ENCODE results near the gene FGF14.

The FGF14 gene

DNA sequence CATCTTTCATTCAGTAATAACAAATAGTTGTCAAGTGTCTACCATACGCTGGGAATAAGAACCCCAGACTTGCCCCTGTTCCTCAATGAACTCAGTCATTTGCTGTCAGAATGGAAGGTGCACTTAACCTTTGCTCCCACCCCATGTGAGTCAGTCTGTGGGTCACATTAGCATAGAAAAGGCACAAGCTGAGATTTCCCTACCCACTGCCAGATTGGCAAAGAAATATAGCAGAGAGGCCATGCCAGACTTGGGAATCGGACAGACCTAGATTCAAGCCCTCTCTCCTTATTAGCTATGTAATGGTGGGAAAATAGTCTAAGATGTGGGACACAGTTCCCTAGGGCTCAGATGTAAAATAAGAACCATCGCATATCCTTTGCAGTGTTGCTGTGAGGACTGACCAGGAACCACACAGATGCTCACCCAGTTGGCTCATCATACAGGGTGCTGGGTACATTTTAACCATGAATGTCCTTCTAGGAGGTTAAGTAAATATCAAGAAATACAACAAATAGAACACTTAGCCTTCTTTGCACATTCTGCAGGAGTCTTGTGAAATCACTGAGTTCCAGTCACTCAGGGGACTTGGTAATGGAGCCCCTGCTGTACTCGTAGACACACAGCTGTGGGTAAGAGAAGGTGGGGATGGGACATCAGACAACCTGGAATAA, 218.2 kb downstream of the FGF14 start:
- H3K9ac ChIP-seq (ENCODE audit: insufficient read length, low read depth) = no peak overlapping the region
- H3K9me3 ChIP-seq (ENCODE audit: insufficient read depth, low read length) = no peaks in the 10 kb centered on the region
- no peak for TF ChIP-seq YY1 (IDR thresholded peaks at IDR 0.05; ENCODE audit: insufficient read depth, insufficient read length)
- no peak for TF ChIP-seq SUZ12 (IDR thresholded peaks at IDR 0.05; ENCODE audit: extremely low read depth, insufficient read depth, insufficient read length)
- TF ChIP-seq ZNF274 (IDR thresholded peaks at IDR 0.05; ENCODE audit: low read depth, low read length) = no peak
- H3K4me3 ChIP-seq (ENCODE audit: insufficient read length, low read depth) = no peak overlapping the region
- DNase-seq (ENCODE audit: low read depth, low spot score) = no peak
- H3K4me1 ChIP-seq (ENCODE audit: insufficient read depth, insufficient read length) = no peaks in the 10 kb centered on the region
- H3K36me3 ChIP-seq (ENCODE audit: insufficient read depth, insufficient read length, low read length) = no peaks in the 10 kb centered on the region
- H3K27me3 ChIP-seq (ENCODE audit: insufficient read depth, insufficient read length) = no peaks in the 10 kb centered on the region

DNA sequence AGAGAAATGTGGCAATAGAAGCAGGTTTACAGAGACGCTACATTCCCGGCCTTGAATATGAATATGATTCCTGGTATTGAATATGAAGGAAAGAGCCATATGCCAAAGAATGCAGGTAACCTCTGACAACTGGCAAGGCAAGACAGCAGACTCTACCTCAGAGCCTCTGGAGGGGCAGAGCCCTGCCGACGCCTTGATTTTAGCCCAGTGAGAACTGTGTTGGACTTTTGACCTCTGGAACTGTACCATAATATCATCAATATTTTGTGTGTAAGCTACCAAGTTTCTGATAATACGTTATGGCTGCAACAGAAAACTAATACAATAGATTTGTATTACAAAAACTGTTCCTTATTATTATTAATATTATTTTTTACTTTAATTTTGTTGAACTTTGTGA, 219.7 kb downstream of the FGF14 start:
- no peaks in the 10 kb centered on the region for H3K27me3 ChIP-seq (ENCODE audit: insufficient read depth, insufficient read length)
- DNase-seq (ENCODE audit: low read depth, low spot score) = no peak
- H3K9me3 ChIP-seq (ENCODE audit: insufficient read depth, low read length) = no peaks in the 10 kb centered on the region
- no peak overlapping the region for H3K4me3 ChIP-seq (ENCODE audit: insufficient read length, low read depth)
- no peak overlapping the region for H3K9ac ChIP-seq (ENCODE audit: insufficient read length, low read depth)
- H3K4me1 ChIP-seq (ENCODE audit: insufficient read depth, insufficient read length) = no peaks in the 10 kb centered on the region
- H3K36me3 ChIP-seq (ENCODE audit: insufficient read depth, insufficient read length, low read length) = no peaks in the 10 kb centered on the region
- no peak for TF ChIP-seq SUZ12 (IDR thresholded peaks at IDR 0.05; ENCODE audit: extremely low read depth, insufficient read depth, insufficient read length)
- no peak for TF ChIP-seq ZNF274 (IDR thresholded peaks at IDR 0.05; ENCODE audit: low read depth, low read length)
- TF ChIP-seq YY1 (IDR thresholded peaks at IDR 0.05; ENCODE audit: insufficient read depth, insufficient read length) = no peak

DNA sequence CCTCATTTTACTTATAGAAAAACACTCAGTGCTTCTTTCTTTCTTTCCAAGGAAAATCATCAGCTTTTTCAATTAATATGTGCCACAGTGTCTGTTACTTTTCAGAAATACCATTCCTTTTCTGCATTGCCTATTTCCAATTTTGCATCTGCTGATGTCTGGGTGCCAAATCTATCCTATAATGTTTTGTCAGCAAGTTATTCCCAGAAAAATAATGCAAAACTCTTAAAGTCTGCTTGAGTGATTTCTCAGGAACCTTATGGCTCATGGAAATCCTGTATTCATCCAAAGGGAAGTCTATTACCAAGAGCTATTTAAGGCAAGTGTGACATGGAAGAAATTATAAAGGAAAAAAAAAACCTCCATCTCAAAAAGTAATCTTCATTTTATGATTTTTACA, 224.4 kb downstream of the FGF14 start:
- Histone ChIP-seq H3K27me3 (ENCODE audit: insufficient read depth, insufficient read length) (no peaks in the 10 kb centered on the region), H3K9me3 (ENCODE audit: insufficient read depth, low read length) (no peaks in the 10 kb centered on the region), H3K9ac (ENCODE audit: insufficient read length, low read depth) (no peak overlapping the region), H3K4me3 (ENCODE audit: insufficient read length, low read depth) (no peak overlapping the region), H3K36me3 (ENCODE audit: insufficient read depth, insufficient read length, low read length) (no peaks in the 10 kb centered on the region), H3K4me1 (ENCODE audit: insufficient read depth, insufficient read length) (no peaks in the 10 kb centered on the region)
- TF ChIP-seq ZNF274 (IDR thresholded peaks at IDR 0.05; ENCODE audit: low read depth, low read length) (no peak), SUZ12 (IDR thresholded peaks at IDR 0.05; ENCODE audit: extremely low read depth, insufficient read depth, insufficient read length) (no peak), YY1 (IDR thresholded peaks at IDR 0.05; ENCODE audit: insufficient read depth, insufficient read length) (no peak)
- no peak for DNase-seq (ENCODE audit: low read depth, low spot score)

DNA sequence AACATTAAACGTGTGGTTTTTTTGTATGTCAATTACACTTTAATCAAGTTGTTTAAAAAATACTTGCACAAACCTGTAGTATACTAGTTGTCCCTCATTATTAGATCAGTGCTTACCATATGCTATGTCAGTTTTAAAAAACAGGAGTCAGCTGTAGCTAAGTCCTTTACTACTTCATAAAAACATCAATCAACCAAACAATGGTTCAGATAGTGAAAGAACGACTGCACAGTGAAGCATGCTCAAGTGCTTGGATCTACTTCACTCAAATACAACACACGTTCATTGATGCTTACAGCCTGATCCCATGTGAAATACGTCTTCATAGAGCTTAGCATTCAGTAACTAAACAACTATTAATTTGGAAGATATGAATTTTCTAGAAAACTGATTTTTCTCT, 225.0 kb downstream of the FGF14 start:
- Histone ChIP-seq H3K27me3 (ENCODE audit: insufficient read depth, insufficient read length) (no peaks in the 10 kb centered on the region), H3K4me1 (ENCODE audit: insufficient read depth, insufficient read length) (no peaks in the 10 kb centered on the region), H3K4me3 (ENCODE audit: insufficient read length, low read depth) (no peak overlapping the region), H3K9me3 (ENCODE audit: insufficient read depth, low read length) (no peaks in the 10 kb centered on the region), H3K36me3 (ENCODE audit: insufficient read depth, insufficient read length, low read length) (no peaks in the 10 kb centered on the region), H3K9ac (ENCODE audit: insufficient read length, low read depth) (no peak overlapping the region)
- TF ChIP-seq SUZ12 (IDR thresholded peaks at IDR 0.05; ENCODE audit: extremely low read depth, insufficient read depth, insufficient read length) (no peak), YY1 (IDR thresholded peaks at IDR 0.05; ENCODE audit: insufficient read depth, insufficient read length) (no peak), ZNF274 (IDR thresholded peaks at IDR 0.05; ENCODE audit: low read depth, low read length) (no peak)
- no peak for DNase-seq (ENCODE audit: low read depth, low spot score)

DNA sequence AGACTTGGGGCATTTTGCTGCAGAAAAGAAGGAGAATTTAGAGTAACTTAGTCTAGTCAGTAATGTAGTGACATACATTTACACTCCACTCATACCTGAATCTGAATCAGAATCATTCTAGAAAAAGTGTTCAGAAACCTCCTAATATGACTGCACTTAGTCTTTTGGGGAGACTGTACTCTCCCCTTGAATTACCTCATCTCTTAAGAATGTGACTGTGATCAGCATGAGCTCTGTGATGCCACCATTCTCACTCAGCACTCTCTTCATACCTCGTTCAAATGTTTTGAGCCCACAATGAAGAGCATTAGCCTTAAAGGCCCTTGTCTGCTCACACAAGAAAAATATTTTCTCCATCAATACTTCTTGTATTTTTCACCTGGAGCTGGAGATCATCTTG, 229.4 kb downstream of the FGF14 start:
- H3K4me3 ChIP-seq (ENCODE audit: insufficient read length, low read depth) = no peak overlapping the region
- H3K9me3 ChIP-seq (ENCODE audit: insufficient read depth, low read length) = no peaks in the 10 kb centered on the region
- no peaks in the 10 kb centered on the region for H3K36me3 ChIP-seq (ENCODE audit: insufficient read depth, insufficient read length, low read length)
- DNase-seq (ENCODE audit: low read depth, low spot score) = no peak
- no peak overlapping the region for H3K9ac ChIP-seq (ENCODE audit: insufficient read length, low read depth)
- TF ChIP-seq YY1 (IDR thresholded peaks at IDR 0.05; ENCODE audit: insufficient read depth, insufficient read length) (no peak), ZNF274 (IDR thresholded peaks at IDR 0.05; ENCODE audit: low read depth, low read length) (no peak), SUZ12 (IDR thresholded peaks at IDR 0.05; ENCODE audit: extremely low read depth, insufficient read depth, insufficient read length) (no peak)
- H3K27me3 ChIP-seq (ENCODE audit: insufficient read depth, insufficient read length) = no peaks in the 10 kb centered on the region
- H3K4me1 ChIP-seq (ENCODE audit: insufficient read depth, insufficient read length) = no peaks in the 10 kb centered on the region

DNA sequence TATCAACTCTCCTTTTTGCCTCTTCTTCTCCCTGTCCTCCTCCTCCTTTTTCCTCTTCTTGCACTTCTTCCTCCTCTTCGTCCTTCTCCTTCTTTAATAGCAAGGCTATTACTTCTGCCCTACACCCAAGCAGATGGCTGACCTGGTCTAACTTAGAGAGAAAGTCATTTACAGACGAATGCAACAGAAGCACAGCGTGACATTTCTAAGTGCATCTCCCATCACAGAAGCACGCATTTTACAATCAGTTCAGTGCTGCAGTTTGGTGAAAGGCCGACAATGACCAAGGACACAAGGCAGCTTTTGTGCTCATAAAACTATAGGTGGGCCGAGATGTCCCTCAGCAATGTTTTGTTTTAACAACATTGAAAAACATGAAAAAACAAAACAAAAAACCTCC, 231.5 kb downstream of the FGF14 start:
- no peaks in the 10 kb centered on the region for H3K9me3 ChIP-seq (ENCODE audit: insufficient read depth, low read length)

DNA sequence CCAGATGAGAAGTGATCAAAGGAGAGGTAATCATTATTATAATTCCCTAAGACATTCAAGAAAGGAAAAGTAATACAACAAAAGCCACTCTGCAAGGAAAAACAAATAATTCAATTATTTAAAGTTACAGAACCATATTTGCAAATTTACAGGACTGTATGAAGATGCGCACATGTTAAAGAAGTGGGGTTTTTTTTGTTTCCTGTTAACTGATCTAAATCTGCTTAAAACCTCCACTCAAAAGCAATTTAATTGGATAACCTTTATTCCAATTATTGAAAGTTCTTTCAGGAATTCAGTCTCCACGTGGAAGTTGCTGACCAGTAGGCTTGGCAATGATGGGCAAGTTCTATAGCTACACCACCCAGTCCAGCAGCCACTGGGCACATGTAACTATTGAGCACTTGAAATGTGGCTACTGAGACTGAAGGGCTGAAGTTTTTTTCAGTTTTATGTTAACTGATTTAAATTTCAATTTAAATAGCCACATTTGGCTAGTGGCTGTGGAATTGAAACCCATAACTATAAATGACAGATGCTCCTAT, 232.3 kb downstream of the FGF14 start:
- H3K9ac ChIP-seq (ENCODE audit: insufficient read length, low read depth) = no peak overlapping the region
- H3K4me1 ChIP-seq (ENCODE audit: insufficient read depth, insufficient read length) = no peaks in the 10 kb centered on the region
- H3K36me3 ChIP-seq (ENCODE audit: insufficient read depth, insufficient read length, low read length) = no peaks in the 10 kb centered on the region
- no peaks in the 10 kb centered on the region for H3K9me3 ChIP-seq (ENCODE audit: insufficient read depth, low read length)
- no peaks in the 10 kb centered on the region for H3K27me3 ChIP-seq (ENCODE audit: insufficient read depth, insufficient read length)
- H3K4me3 ChIP-seq (ENCODE audit: insufficient read length, low read depth) = no peak overlapping the region
- DNase-seq (ENCODE audit: low read depth, low spot score) = no peak
- TF ChIP-seq SUZ12 (IDR thresholded peaks at IDR 0.05; ENCODE audit: extremely low read depth, insufficient read depth, insufficient read length) (no peak), YY1 (IDR thresholded peaks at IDR 0.05; ENCODE audit: insufficient read depth, insufficient read length) (no peak), ZNF274 (IDR thresholded peaks at IDR 0.05; ENCODE audit: low read depth, low read length) (no peak)

More for the DNA sequence above, 231.5 kb downstream of the FGF14 start:
- Histone ChIP-seq H3K4me3 (ENCODE audit: insufficient read length, low read depth) (no peak overlapping the region), H3K36me3 (ENCODE audit: insufficient read depth, insufficient read length, low read length) (no peaks in the 10 kb centered on the region), H3K4me1 (ENCODE audit: insufficient read depth, insufficient read length) (no peaks in the 10 kb centered on the region), H3K9ac (ENCODE audit: insufficient read length, low read depth) (no peak overlapping the region), H3K27me3 (ENCODE audit: insufficient read depth, insufficient read length) (no peaks in the 10 kb centered on the region)
- no peak for TF ChIP-seq YY1 (IDR thresholded peaks at IDR 0.05; ENCODE audit: insufficient read depth, insufficient read length)
- TF ChIP-seq SUZ12 (IDR thresholded peaks at IDR 0.05; ENCODE audit: extremely low read depth, insufficient read depth, insufficient read length) = no peak
- TF ChIP-seq ZNF274 (IDR thresholded peaks at IDR 0.05; ENCODE audit: low read depth, low read length) = no peak
- DNase-seq (ENCODE audit: low read depth, low spot score) = no peak
